Endodermal cell (in vitro differentiated cells): ENCODE results near the gene RFTN1. TPM values are rescaled to one million over a fixed set of nuclear protein-coding genes. Genes with fewer than 3 reads are reported as not detected.

Experiments
- DNase-seq: peaks from one replicate; pipeline ENCODE4 v3.0.0-alpha.2; 2017
- H3K27ac ChIP-seq: 2 replicates; pipeline ENCODE4 v1.5.1; 2013; ENCODE audit warnings: mild to moderate bottlenecking, low read depth, low read length, moderate library complexity
- H3K27me3 ChIP-seq: 2 replicates; pipeline ENCODE4 v1.6.1; 2013; ENCODE audit warnings: mild to moderate bottlenecking, low read length, moderate library complexity; ENCODE audit not compliant: insufficient read depth, control insufficient read depth, poor library complexity, severe bottlenecking
- H3K36me3 ChIP-seq: 2 replicates; pipeline ENCODE4 v1.7.0; 2013; ENCODE audit warnings: mild to moderate bottlenecking, low read length, moderate library complexity; ENCODE audit not compliant: control insufficient read depth, insufficient read depth
- H3K4me1 ChIP-seq: one replicate; pipeline ENCODE4 v1.7.0; 2013; ENCODE audit warnings: low read length; ENCODE audit not compliant: control insufficient read depth, insufficient read depth
- H3K4me3 ChIP-seq: 2 replicates; pipeline ENCODE4 v1.5.1; 2013; ENCODE audit warnings: mild to moderate bottlenecking, low read length, moderate library complexity
- H3K9ac ChIP-seq: 2 replicates; pipeline ENCODE4 v1.6.1; 2013; ENCODE audit warnings: mild to moderate bottlenecking, low read length, moderate library complexity; ENCODE audit not compliant: poor library complexity, severe bottlenecking; ENCODE audit errors: extremely low read depth
- H3K9me3 ChIP-seq: 2 replicates; pipeline ENCODE4 v1.6.1; 2013; ENCODE audit warnings: mild to moderate bottlenecking, low read length, moderate library complexity; ENCODE audit not compliant: control insufficient read depth
- H3K27ac Mint-ChIP-seq: 2 replicates; pipeline ENCODE4 v1.8.0; 2020; ENCODE audit warnings: mixed read lengths
- H3K27me3 Mint-ChIP-seq: 2 replicates; pipeline ENCODE4 v1.8.0; 2021; ENCODE audit warnings: mild to moderate bottlenecking, mixed read lengths; ENCODE audit not compliant: insufficient read depth
- H3K36me3 Mint-ChIP-seq: 2 replicates; pipeline ENCODE4 v1.8.0; 2020; ENCODE audit warnings: low read depth, mixed read lengths
- H3K4me1 Mint-ChIP-seq: 2 replicates; pipeline ENCODE4 v1.8.0; 2020; ENCODE audit warnings: mixed read lengths
- H3K4me3 Mint-ChIP-seq: 2 replicates; pipeline ENCODE4 v1.8.0; 2020; ENCODE audit warnings: mild to moderate bottlenecking, moderate library complexity, mixed read lengths
- H3K9me3 Mint-ChIP-seq: 2 replicates; pipeline ENCODE4 v1.8.0; 2020; ENCODE audit warnings: mild to moderate bottlenecking, mixed read lengths
- CTCF ChIP-seq: fragments of 200-600 bp; sonication (generic); conservative IDR thresholded peaks from 2 replicates; pipeline ENCODE4 v1.5.0; 2021; ENCODE audit warnings: antibody characterized with exemption, mild to moderate bottlenecking
- WGBS, 2 experiments: methylation state at CpG; one replicate each; pipeline versions ENCODE4 v1.1.5 to v1.1.7; 2013; ENCODE audit warnings: missing lambda C conversion rate in 2 of 2, mixed read lengths in 1 of 2; ENCODE audit not compliant: insufficient coverage in 1 of 2, insufficient read length in 1 of 2; 5-methylcytosine and 5-hydroxymethylcytosine counted together
- total RNA-seq, 2 donors: library from RNA; stranded (reverse); fragmentation: NEBNext Ultra II Directional in 1 of 2; extraction: Animal tissue kit (Norgen Biotek cat#: 25700) in 1 of 2; gene quantifications; 2 replicates in 1 of 2; 3 replicates in 1 of 2; pipeline ENCODE4 v1.2.1, GENCODE V29; 2021

RFTN1 gene
- total RNA-seq, 2 donors from 2014 or later: 0.80 to 1.1 TPM

- no peaks in the 10 kb centered on the region for H3K27me3 Mint-ChIP-seq
- H3K36me3 Mint-ChIP-seq: peaks cover 65% of the 10 kb centered on the region
- peaks cover 7% of the 10 kb centered on the region for H3K9me3 Mint-ChIP-seq
- no peak overlapping the region for H3K4me3 ChIP-seq
- peaks cover 18% of the 10 kb centered on the region for H3K9me3 ChIP-seq
- no peak overlapping the region for H3K27ac Mint-ChIP-seq
- H3K4me1 Mint-ChIP-seq: peaks cover 8% of the 10 kb centered on the region
- DNase-seq: no peak
- H3K9ac ChIP-seq: no peak overlapping the region
- H3K27ac ChIP-seq: no peak overlapping the region
- H3K4me3 Mint-ChIP-seq: no peak overlapping the region
- no peak for TF ChIP-seq CTCF
- peaks cover 3% of the 10 kb centered on the region for H3K4me1 ChIP-seq
- H3K36me3 ChIP-seq: peaks cover 50% of the 10 kb centered on the region
- 94 to 97% methylated on average over 5 to 6 of the region's 6 CpGs for WGBS, 2 experiments
- H3K27me3 ChIP-seq: no peaks in the 10 kb centered on the region
These were observed 214.6 kb downstream of the RFTN1 start for GRCh38 chr3:16298891-16299290.

GRCh38 chr3:16297997-16298885 lies 215.3 kb downstream of the RFTN1 start:
- Mint-ChIP-seq H3K27ac (no peak overlapping the region), H3K4me1 (peaks cover 8% of the 10 kb centered on the region), H3K27me3 (no peaks in the 10 kb centered on the region), H3K36me3 (peaks cover 68% of the 10 kb centered on the region), H3K4me3 (no peak overlapping the region), H3K9me3 (peaks cover 12% of the 10 kb centered on the region)
- 89 to 96% methylated on average over 7 to 9 of the region's 9 CpGs for WGBS, 2 experiments
- H3K27ac ChIP-seq: no peak overlapping the region
- H3K4me1 ChIP-seq: peaks cover 3% of the 10 kb centered on the region
- DNase-seq: no peak
- no peak for TF ChIP-seq CTCF
- H3K9me3 ChIP-seq: peaks cover 24% of the 10 kb centered on the region
- H3K9ac ChIP-seq: no peak overlapping the region
- H3K36me3 ChIP-seq: peaks cover 52% of the 10 kb centered on the region
- no peaks in the 10 kb centered on the region for H3K27me3 ChIP-seq
- no peak overlapping the region for H3K4me3 ChIP-seq

GRCh38 chr3:16295298-16295890 lies 218.1 kb downstream of the RFTN1 start:
- H3K27ac Mint-ChIP-seq: no peak overlapping the region
- no peak for TF ChIP-seq CTCF
- H3K9me3 ChIP-seq: peaks cover 32% of the 10 kb centered on the region

More at GRCh38 chr3:16295298-16295890, 218.1 kb downstream of the RFTN1 start:
- H3K27me3 Mint-ChIP-seq: no peaks in the 10 kb centered on the region
- Histone ChIP-seq H3K27ac (no peak overlapping the region), H3K27me3 (no peaks in the 10 kb centered on the region), H3K36me3 (peaks cover 48% of the 10 kb centered on the region), H3K4me3 (no peak overlapping the region), H3K4me1 (peaks cover under 1% of the 10 kb centered on the region), H3K9ac (no peak overlapping the region)
- H3K36me3 Mint-ChIP-seq: peaks cover 56% of the 10 kb centered on the region
- peaks cover 12% of the 10 kb centered on the region for H3K9me3 Mint-ChIP-seq
- WGBS, 2 experiments: 86 to 93% methylated on average over 2 to 3 of the region's 3 CpGs
- DNase-seq: no peak
- no peaks in the 10 kb centered on the region for H3K4me1 Mint-ChIP-seq
- H3K4me3 Mint-ChIP-seq: no peak overlapping the region
